ENCODE measurements around the gene GRK2.

Gene GRK2

DNA sequence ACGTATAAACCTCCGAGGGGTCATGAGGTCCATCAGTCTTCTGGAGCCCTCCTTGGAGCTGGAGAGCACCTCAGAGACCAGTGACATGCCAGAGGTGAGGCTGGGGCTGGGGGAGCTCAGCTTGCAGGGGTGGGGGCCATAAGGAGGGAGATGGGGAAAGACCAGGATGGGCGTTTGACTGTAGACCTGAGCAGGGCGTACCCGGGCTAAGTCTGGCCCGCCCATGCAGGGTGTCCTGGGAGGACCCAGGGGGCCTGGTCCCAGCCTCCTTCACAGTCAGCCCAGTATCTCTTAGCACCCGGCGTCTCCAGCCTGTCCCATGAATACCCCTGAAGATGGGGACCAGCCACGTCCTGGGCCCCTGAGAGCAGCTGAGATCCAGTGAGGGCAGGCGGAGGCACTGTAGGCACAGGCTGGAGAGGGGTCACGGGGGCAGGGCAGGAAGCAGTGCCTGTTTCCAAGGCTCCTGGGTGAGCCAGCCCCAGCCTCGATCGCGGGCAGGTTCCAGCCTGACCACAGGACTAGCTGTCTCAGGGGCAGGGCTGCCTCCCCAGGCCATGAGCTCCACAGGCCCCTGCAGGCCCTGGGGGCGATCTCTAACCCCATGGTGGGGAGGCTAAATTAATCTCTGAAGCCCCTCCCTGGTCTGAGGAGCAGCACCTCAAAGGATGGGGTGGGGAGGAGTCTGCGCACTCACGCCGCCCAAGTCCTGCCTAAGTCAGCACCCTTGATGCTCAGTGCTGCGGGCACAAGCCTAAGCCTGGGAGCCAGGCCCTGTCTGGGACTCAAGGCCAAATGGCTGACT lies 44.2 kb downstream of the GRK2 start:
- DNase-seq (ENCODE audit: extremely low spot score) = no peak
- CTCF ChIA-PET = interaction anchor here (0.5 kb wide), 1 partner anchor 33 kb away, joined by 3 read pairs; no protein-coding TSS in a partner anchor
- TF ChIP-seq, protein P1, sequence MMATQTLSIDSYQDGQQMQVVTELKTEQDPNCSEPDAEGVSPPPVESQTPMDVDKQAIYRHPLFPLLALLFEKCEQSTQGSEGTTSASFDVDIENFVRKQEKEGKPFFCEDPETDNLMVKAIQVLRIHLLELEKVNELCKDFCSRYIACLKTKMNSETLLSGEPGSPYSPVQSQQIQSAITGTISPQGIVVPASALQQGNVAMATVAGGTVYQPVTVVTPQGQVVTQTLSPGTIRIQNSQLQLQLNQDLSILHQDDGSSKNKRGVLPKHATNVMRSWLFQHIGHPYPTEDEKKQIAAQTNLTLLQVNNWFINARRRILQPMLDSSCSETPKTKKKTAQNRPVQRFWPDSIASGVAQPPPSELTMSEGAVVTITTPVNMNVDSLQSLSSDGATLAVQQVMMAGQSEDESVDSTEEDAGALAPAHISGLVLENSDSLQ (IDR thresholded peaks at IDR 0.05) = no peak
- no peak for TF ChIP-seq HDGF (IDR thresholded peaks at IDR 0.05; ENCODE audit: borderline replicate concordance)
- TF ChIP-seq NFRKB (IDR thresholded peaks at IDR 0.05) = no peak
- no peak for TF ChIP-seq ELF4 (IDR thresholded peaks at IDR 0.05)
- no peak for TF ChIP-seq CTBP1 (IDR thresholded peaks at IDR 0.05; ENCODE audit: borderline replicate concordance)
- no peak for TF ChIP-seq FOXA1 (IDR thresholded peaks at IDR 0.05)
- no peak for TF ChIP-seq FOXK2 (IDR thresholded peaks at IDR 0.05)
- no peak for TF ChIP-seq SUZ12 (IDR thresholded peaks at IDR 0.05)
- no peak for TF ChIP-seq LEF1 (IDR thresholded peaks at IDR 0.05; ENCODE audit: borderline replicate concordance)
- no peak for TF ChIP-seq ARNT (IDR thresholded peaks at IDR 0.05)
- TF ChIP-seq L3MBTL2 (conservative IDR thresholded peaks at IDR 0.05) = no peak
- POLR2A ChIA-PET = interaction anchor here (0.7 to 0.9 kb wide), 2 partner anchors 22 to 44 kb away, joined by 3 read pairs; partner anchors contain the start of gene GRK2

DNA sequence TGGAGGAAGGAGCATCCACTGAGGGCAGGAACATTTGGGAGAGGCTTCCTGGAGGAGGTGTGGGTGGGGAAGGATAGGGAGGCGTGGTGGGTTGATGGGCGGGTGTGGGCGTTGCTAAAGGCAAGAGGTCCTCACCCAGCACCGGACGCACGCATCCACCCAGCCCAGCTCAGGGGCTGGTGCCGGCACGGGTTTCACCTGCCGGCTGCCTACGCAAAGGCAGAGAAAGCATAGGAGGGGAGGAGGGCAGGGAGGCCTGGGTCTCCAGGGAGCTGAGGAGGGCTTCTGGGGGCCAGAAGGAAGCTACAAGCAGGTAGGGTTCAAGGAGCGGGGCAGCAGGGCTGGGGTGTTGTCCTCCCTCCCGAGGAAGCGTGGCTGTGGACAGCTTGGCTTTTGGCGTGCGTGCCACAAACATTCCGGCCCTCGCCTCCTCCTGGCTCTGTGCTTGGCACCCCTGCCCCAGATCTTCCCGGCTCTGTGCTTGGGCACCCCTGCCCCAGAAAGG lies 44.8 kb downstream of the GRK2 start:
- TF ChIP-seq NFRKB (IDR thresholded peaks at IDR 0.05) (no peak), ZNF384 (IDR thresholded peaks at IDR 0.05) (no peak), FOXK2 (IDR thresholded peaks at IDR 0.05) (no peak), TARDBP (IDR thresholded peaks at IDR 0.05) (no peak), BHLHE40 (IDR thresholded peaks at IDR 0.05; ENCODE audit: borderline replicate concordance) (no peak), SUZ12 (IDR thresholded peaks at IDR 0.05) (no peak), L3MBTL2 (conservative IDR thresholded peaks at IDR 0.05) (no peak), SP1 (IDR thresholded peaks at IDR 0.05) (no peak), FOXM1 (IDR thresholded peaks at IDR 0.05; ENCODE audit: borderline replicate concordance) (no peak), FOXA1 (IDR thresholded peaks at IDR 0.05) (no peak), LEF1 (IDR thresholded peaks at IDR 0.05; ENCODE audit: borderline replicate concordance) (no peak)
- TF ChIP-seq, protein P1 (IDR thresholded peaks at IDR 0.05) = no peak
- ChIA-PET CTCF (no interaction called here), POLR2A (interaction anchor here (0.9 kb wide), 1 partner anchor 45 kb away, joined by 3 read pairs; the partner anchor contains the start of gene GRK2)
- no peak for DNase-seq (ENCODE audit: extremely low spot score)

DNA sequence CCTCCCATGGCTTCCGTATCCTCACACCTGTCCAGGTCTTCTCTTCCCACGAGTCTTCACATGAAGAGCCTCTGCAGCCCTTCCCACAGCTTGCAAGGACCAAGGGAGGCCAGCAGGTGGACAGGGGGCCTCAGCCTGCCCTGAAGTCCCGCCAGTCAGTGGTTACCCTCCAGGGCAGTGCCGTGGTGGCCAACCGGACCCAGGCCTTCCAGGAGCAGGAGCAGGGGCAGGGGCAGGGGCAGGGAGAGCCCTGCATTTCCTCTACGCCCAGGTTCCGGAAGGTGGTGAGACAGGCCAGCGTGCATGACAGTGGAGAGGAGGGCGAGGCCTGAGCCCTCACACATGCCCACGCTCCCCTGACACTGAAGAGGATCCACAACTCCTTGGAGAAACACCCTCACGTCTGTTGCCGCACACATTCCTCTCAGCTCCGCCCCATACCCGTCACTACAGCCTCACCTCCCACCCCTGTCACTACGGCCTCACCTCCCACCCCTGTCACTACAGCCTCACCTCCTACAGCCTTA lies 45.3 kb downstream of the GRK2 start:
- no peak for DNase-seq (ENCODE audit: extremely low spot score)
- no peak for TF ChIP-seq LEF1 (IDR thresholded peaks at IDR 0.05; ENCODE audit: borderline replicate concordance)
- TF ChIP-seq ZNF384 (IDR thresholded peaks at IDR 0.05) = no peak
- no peak for TF ChIP-seq CTBP1 (IDR thresholded peaks at IDR 0.05; ENCODE audit: borderline replicate concordance)
- no peak for TF ChIP-seq FOXA1 (IDR thresholded peaks at IDR 0.05)
- TF ChIP-seq, protein P1 (IDR thresholded peaks at IDR 0.05) = no peak
- no peak for TF ChIP-seq ELF4 (IDR thresholded peaks at IDR 0.05)
- TF ChIP-seq L3MBTL2 (conservative IDR thresholded peaks at IDR 0.05) = no peak
- TF ChIP-seq BHLHE40 (IDR thresholded peaks at IDR 0.05; ENCODE audit: borderline replicate concordance) = no peak
- no peak for TF ChIP-seq HDGF (IDR thresholded peaks at IDR 0.05; ENCODE audit: borderline replicate concordance)
- TF ChIP-seq NFRKB (IDR thresholded peaks at IDR 0.05) = no peak
- no peak for TF ChIP-seq FOXK2 (IDR thresholded peaks at IDR 0.05)
- no peak for TF ChIP-seq SP1 (IDR thresholded peaks at IDR 0.05)
- no peak for TF ChIP-seq TARDBP (IDR thresholded peaks at IDR 0.05)
- TF ChIP-seq ARNT (IDR thresholded peaks at IDR 0.05) = no peak
- no peak for TF ChIP-seq SUZ12 (IDR thresholded peaks at IDR 0.05)
- ChIA-PET POLR2A (interaction anchor here (0.9 kb wide), 1 partner anchor 45 kb away, joined by 3 read pairs; the partner anchor contains the start of gene GRK2), CTCF (no interaction called here)

DNA sequence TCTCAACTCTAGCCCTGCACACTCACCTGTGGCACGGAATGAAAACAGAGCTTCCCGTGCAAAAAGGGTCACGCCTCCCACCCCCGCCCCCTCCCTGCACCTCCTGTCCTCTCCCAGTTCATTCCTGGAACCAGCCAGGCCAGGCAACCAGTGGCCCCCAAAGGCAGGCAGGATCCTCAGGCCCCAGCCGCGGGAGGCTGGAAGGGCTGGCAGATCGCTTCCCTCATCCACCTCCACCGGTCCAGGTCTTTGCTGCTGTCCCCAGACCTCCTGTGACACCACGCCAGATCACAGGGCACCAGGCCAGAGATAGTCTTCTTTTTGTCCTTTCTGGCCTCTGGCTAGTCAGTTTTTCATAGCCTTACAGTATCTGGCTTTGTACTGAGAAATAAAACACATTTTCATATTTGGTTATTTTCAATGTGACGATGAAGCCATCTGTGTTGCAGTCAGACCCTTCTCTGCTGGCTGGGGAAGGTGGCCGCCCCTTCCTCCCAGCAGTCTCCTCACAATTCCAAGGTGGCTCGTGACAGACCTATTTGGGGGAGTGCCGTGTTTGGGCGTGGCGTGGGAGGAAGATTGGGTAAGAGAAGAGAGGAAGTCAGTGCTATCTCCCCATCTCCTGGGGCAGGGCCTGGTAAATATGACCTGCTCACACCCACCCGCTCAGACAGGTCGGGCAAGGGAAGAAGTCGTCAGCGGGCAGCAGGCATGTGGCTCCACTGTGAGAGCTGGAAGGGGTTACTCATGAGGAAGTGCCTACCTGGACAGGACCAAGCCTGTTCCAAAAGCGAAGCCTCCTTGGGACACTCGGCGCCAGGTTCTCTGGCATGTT lies 46.1 kb downstream of the GRK2 start:
- peak; percentile 2 for DNase-seq (ENCODE audit: extremely low spot score)
- no peak for TF ChIP-seq HDGF (IDR thresholded peaks at IDR 0.05; ENCODE audit: borderline replicate concordance)
- TF ChIP-seq LEF1 (IDR thresholded peaks at IDR 0.05; ENCODE audit: borderline replicate concordance) = no peak
- ChIA-PET POLR2A (no interaction called here), CTCF (interaction anchor here (0.9 kb wide), 1 partner anchor 51 kb away, joined by 3 read pairs; no protein-coding TSS in a partner anchor)

DNA sequence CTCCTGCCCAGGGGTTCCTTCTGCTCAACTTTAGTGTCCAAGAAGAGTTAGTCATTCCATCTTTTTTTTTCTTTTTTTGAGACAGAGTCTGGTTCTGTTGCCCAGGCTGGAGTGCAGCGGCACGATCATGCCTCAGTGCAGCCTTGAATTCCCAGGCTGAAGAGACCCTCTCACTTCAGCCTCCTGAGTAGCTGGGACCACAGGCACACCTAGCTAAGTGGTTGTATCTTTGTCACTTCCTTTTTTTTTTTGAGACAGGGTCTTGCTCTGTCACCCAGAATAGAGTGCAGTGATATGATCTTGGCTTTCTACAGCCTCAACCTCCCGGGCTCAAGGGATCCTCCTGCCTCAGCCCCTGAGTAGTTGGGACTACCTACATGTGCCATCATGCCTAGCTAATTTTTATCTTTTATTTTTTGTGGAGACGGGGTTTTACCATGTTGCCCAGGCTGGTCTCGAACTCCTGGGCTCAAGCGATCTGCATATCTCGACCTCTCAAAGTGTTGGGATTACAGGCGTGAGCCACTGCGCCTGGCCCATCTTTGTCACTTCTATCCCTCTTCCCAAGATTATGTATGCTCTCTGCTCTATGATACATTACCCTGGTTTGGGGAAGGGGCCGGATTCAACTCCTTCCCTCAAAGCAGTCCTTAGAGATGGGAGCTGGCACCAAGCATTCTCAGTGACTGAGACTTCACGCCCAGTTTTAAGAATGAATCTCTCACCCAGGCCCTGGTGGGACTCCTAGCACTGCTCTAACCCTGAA lies 47.0 kb downstream of the GRK2 start:
- POLR2A ChIA-PET = interaction anchor here (0.9 kb wide), 1 partner anchor 10 kb away, joined by 3 read pairs; the partner anchor contains the start of gene SSH3
- TF ChIP-seq FOXK2 (IDR thresholded peaks at IDR 0.05) = no peak
- no peak for TF ChIP-seq SP1 (IDR thresholded peaks at IDR 0.05)
- no peak for TF ChIP-seq LEF1 (IDR thresholded peaks at IDR 0.05; ENCODE audit: borderline replicate concordance)
- TF ChIP-seq SUZ12 (IDR thresholded peaks at IDR 0.05) = no peak
- no peak for TF ChIP-seq BHLHE40 (IDR thresholded peaks at IDR 0.05; ENCODE audit: borderline replicate concordance)
- TF ChIP-seq HDGF (IDR thresholded peaks at IDR 0.05; ENCODE audit: borderline replicate concordance) = no peak
- no peak for DNase-seq (ENCODE audit: extremely low spot score)
- CTCF ChIA-PET = interaction anchor here (0.9 kb wide), 1 partner anchor 52 kb away, joined by 3 read pairs; no protein-coding TSS in a partner anchor

Data from HEK293T (cell line).